Ovary (tissue), 3 donors: ENCODE measurements around the gene RBM44.

Experiments used
- CTCF ChIP-seq, 3 donors: fragments of 450-650 bp in 2 of 3; fragments of 200-600 bp in 1 of 3; IDR thresholded peaks; one replicate each; pipeline versions ENCODE4 v1.5.1 to v1.8.0; 2016 to 2022; ENCODE audit warnings: antibody characterized with exemption in 3 of 3, mild to moderate bottlenecking in 1 of 3
- EP300 ChIP-seq: sonication (generic); formaldehyde crosslinking; IDR thresholded peaks from one replicate; pipeline ENCODE4 v1.6.1; 2017; ENCODE audit warnings: antibody characterized with exemption
- POLR2A ChIP-seq: fragments of 450-650 bp; IDR thresholded peaks from one replicate; pipeline ENCODE4 v1.6.1; 2017; ENCODE audit warnings: antibody characterized with exemption, mild to moderate bottlenecking, moderate library complexity
- donor health status: DM: no; HTN: no; CAD: no.

DNA sequence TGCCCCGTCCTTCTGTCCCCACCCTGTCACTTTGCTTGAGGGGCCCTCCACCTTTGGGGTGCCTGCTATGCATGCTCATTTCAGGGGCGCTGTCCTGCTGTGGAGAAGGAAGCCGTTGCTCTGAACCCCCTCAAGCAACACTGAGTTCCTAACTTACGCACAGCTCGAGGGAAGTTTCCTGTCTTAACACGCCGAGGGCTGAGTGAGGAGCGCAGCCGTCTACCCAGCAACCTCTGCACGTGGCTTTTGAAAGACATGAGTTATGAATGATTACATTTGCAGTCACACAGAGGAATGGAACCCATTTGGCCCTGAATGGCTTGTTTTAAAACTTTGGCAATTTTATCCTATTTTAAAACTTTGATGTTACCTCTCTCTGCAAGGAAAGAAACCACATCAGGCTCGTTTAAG lies 74.8 kb downstream of the RBM44 start:
- TF ChIP-seq CTCF (IDR thresholded peaks at IDR 0.05) (no peak), EP300 (no peak), POLR2A (no peak)
